ENCODE results near the gene FBXL13.

FBXL13 gene

GRCh38 chr7:102874166-102874829 lies 200.3 kb downstream of the FBXL13 start:
- H3K4me1 ChIP-seq (ENCODE audit: control insufficient read depth in 2 of 2, insufficient read depth in 2 of 2, low read length in 2 of 2): no peaks in the 10 kb centered on the region
- no peaks in the 10 kb centered on the region for H3K9me3 ChIP-seq (ENCODE audit: control insufficient read depth in 2 of 2, low read length in 2 of 2)
- no peak overlapping the region for H3K9ac ChIP-seq (ENCODE audit: low read depth in 1 of 2, low read length in 2 of 2)
- no peaks in the 10 kb centered on the region for H3K27me3 ChIP-seq (ENCODE audit: control insufficient read depth in 2 of 2, insufficient read depth in 2 of 2, low read length in 2 of 2)
- H3K4me3 ChIP-seq (ENCODE audit: low read length in 2 of 2): no peak overlapping the region
- H3K36me3 ChIP-seq (ENCODE audit: control insufficient read depth in 2 of 2, insufficient read depth in 2 of 2, low read length in 2 of 2): no peaks in the 10 kb centered on the region
- H3K27ac ChIP-seq (ENCODE audit: low read depth in 2 of 2, low read length in 2 of 2): no peak overlapping the region

DNA sequence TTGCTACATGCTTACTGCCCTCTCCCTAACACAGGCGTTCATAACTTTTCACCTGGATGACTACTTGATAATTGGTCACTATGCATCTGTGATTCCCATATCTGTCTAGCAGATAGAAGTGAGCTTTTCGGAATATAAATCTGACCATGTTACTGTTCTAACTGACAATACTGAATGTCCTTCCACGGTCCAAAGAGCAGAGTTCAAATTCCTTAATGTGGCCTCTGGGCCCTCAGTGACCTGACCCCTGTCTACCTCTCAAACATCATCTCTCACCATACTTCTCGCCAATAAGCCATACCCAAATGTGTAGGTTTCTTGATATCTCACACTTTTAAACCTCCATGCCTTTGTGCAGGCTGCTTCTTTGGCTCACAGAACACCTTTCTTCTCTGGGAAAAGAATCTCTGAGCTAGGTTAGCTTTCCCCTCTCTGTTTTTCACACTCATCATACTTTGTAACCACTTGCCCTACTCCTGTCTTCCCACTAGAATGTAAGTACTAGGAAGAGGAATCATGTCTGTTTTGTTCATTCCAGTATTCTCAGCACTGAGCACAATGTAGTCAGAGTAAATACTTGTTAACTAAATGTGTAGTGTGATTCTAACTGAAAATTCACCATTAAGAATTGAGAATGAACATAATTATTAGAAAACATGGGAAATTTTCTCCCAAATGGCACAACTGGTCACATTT lies 201.0 kb downstream of the FBXL13 start:
- Histone ChIP-seq H3K27ac (ENCODE audit: low read depth in 2 of 2, low read length in 2 of 2) (no peak overlapping the region), H3K4me1 (ENCODE audit: control insufficient read depth in 2 of 2, insufficient read depth in 2 of 2, low read length in 2 of 2) (no peaks in the 10 kb centered on the region), H3K4me3 (ENCODE audit: low read length in 2 of 2) (no peak overlapping the region), H3K27me3 (ENCODE audit: control insufficient read depth in 2 of 2, insufficient read depth in 2 of 2, low read length in 2 of 2) (no peaks in the 10 kb centered on the region), H3K9ac (ENCODE audit: low read depth in 1 of 2, low read length in 2 of 2) (no peak overlapping the region), H3K9me3 (ENCODE audit: control insufficient read depth in 2 of 2, low read length in 2 of 2) (no peaks in the 10 kb centered on the region), H3K36me3 (ENCODE audit: control insufficient read depth in 2 of 2, insufficient read depth in 2 of 2, low read length in 2 of 2) (no peaks in the 10 kb centered on the region)

DNA sequence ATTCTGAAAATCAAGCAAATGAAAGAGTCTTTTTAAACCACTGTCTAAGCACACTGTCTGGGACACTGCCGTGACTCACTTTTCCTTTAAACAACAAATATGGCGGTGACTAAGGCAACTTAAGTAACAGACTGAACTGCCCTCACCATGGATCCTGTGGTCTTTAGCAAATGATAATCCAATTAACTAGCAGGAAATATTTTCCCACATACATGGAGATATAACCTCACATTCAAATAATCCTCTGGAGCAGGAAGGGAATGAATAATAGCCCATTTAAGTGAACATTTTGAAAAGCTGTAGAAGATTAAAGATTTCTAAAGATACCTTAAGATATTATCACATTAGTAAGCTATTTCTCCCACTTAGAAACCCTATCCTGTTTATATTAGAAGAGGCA lies 202.1 kb downstream of the FBXL13 start:
- Histone ChIP-seq H3K4me1 (ENCODE audit: control insufficient read depth in 2 of 2, insufficient read depth in 2 of 2, low read length in 2 of 2) (no peaks in the 10 kb centered on the region), H3K9me3 (ENCODE audit: control insufficient read depth in 2 of 2, low read length in 2 of 2) (no peaks in the 10 kb centered on the region), H3K4me3 (ENCODE audit: low read length in 2 of 2) (no peak overlapping the region), H3K9ac (ENCODE audit: low read depth in 1 of 2, low read length in 2 of 2) (no peak overlapping the region), H3K27ac (ENCODE audit: low read depth in 2 of 2, low read length in 2 of 2) (no peak overlapping the region), H3K27me3 (ENCODE audit: control insufficient read depth in 2 of 2, insufficient read depth in 2 of 2, low read length in 2 of 2) (no peaks in the 10 kb centered on the region), H3K36me3 (ENCODE audit: control insufficient read depth in 2 of 2, insufficient read depth in 2 of 2, low read length in 2 of 2) (no peaks in the 10 kb centered on the region)

- Histone ChIP-seq H3K4me1 (ENCODE audit: control insufficient read depth in 2 of 2, insufficient read depth in 2 of 2, low read length in 2 of 2) (no peaks in the 10 kb centered on the region), H3K36me3 (ENCODE audit: control insufficient read depth in 2 of 2, insufficient read depth in 2 of 2, low read length in 2 of 2) (no peaks in the 10 kb centered on the region), H3K27me3 (ENCODE audit: control insufficient read depth in 2 of 2, insufficient read depth in 2 of 2, low read length in 2 of 2) (no peaks in the 10 kb centered on the region), H3K9me3 (ENCODE audit: control insufficient read depth in 2 of 2, low read length in 2 of 2) (no peaks in the 10 kb centered on the region), H3K4me3 (ENCODE audit: low read length in 2 of 2) (no peak overlapping the region), H3K9ac (ENCODE audit: low read depth in 1 of 2, low read length in 2 of 2) (no peak overlapping the region), H3K27ac (ENCODE audit: low read depth in 2 of 2, low read length in 2 of 2) (no peak overlapping the region)
Observed at GRCh38 chr7:102869195-102869594, 205.4 kb downstream of the FBXL13 start.

GRCh38 chr7:102866535-102867215 lies 207.9 kb downstream of the FBXL13 start:
- H3K9me3 ChIP-seq (ENCODE audit: control insufficient read depth in 2 of 2, low read length in 2 of 2): no peaks in the 10 kb centered on the region
- no peaks in the 10 kb centered on the region for H3K36me3 ChIP-seq (ENCODE audit: control insufficient read depth in 2 of 2, insufficient read depth in 2 of 2, low read length in 2 of 2)
- H3K4me3 ChIP-seq (ENCODE audit: low read length in 2 of 2): no peak overlapping the region
- no peak overlapping the region for H3K9ac ChIP-seq (ENCODE audit: low read depth in 1 of 2, low read length in 2 of 2)
- H3K27me3 ChIP-seq (ENCODE audit: control insufficient read depth in 2 of 2, insufficient read depth in 2 of 2, low read length in 2 of 2): no peaks in the 10 kb centered on the region
- no peak overlapping the region for H3K27ac ChIP-seq (ENCODE audit: low read depth in 2 of 2, low read length in 2 of 2)
- H3K4me1 ChIP-seq (ENCODE audit: control insufficient read depth in 2 of 2, insufficient read depth in 2 of 2, low read length in 2 of 2): no peaks in the 10 kb centered on the region

DNA sequence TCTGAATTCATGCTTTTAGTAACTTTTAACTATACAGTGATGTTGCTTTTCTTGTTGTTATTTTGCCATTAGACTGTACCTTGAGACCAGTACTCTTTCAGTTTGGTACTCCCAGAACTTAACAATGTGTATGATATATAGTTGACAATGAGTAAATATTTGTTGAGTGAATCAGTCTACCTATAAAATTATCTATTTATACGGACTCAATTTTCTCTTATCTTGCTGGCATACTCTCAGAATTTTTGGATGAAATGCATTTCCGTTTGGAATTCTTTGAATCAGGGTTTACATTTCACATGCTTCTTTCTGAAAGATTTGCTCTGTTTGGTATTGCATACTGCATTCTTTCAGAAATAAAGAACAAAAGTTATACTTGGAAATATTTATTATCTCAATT lies 209.6 kb downstream of the FBXL13 start:
- Histone ChIP-seq H3K27me3 (ENCODE audit: control insufficient read depth in 2 of 2, insufficient read depth in 2 of 2, low read length in 2 of 2) (no peaks in the 10 kb centered on the region), H3K27ac (ENCODE audit: low read depth in 2 of 2, low read length in 2 of 2) (no peak overlapping the region), H3K36me3 (ENCODE audit: control insufficient read depth in 2 of 2, insufficient read depth in 2 of 2, low read length in 2 of 2) (no peaks in the 10 kb centered on the region), H3K4me3 (ENCODE audit: low read length in 2 of 2) (no peak overlapping the region), H3K9ac (ENCODE audit: low read depth in 1 of 2, low read length in 2 of 2) (no peak overlapping the region), H3K9me3 (ENCODE audit: control insufficient read depth in 2 of 2, low read length in 2 of 2) (no peaks in the 10 kb centered on the region), H3K4me1 (ENCODE audit: control insufficient read depth in 2 of 2, insufficient read depth in 2 of 2, low read length in 2 of 2) (no peaks in the 10 kb centered on the region)

DNA sequence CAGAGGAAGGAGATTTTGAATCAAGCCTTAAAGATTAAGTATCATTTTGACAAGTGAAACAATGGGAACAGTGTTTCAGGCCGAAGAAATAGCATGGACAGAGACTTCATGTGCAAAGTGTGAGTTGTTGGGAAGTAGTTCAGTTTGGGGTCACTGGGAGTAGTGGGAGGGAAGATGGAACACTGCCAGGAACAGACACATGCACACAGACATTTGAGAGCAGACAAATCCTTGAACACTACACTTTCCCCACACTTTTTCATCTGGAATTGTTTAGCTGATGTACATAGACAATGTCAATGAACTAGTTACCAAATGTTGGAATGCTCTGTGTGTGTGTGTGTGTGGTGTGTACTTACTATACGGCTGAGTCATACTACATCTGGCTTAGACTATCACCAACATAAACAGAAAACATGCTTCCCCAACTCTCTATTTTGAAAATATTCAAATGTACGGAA lies 214.2 kb downstream of the FBXL13 start:
- no peaks in the 10 kb centered on the region for H3K4me1 ChIP-seq (ENCODE audit: control insufficient read depth in 2 of 2, insufficient read depth in 2 of 2, low read length in 2 of 2)
- H3K9ac ChIP-seq (ENCODE audit: low read depth in 1 of 2, low read length in 2 of 2): no peak overlapping the region
- no peaks in the 10 kb centered on the region for H3K9me3 ChIP-seq (ENCODE audit: control insufficient read depth in 2 of 2, low read length in 2 of 2)
- H3K36me3 ChIP-seq (ENCODE audit: control insufficient read depth in 2 of 2, insufficient read depth in 2 of 2, low read length in 2 of 2): no peaks in the 10 kb centered on the region
- no peaks in the 10 kb centered on the region for H3K27me3 ChIP-seq (ENCODE audit: control insufficient read depth in 2 of 2, insufficient read depth in 2 of 2, low read length in 2 of 2)
- H3K27ac ChIP-seq (ENCODE audit: low read depth in 2 of 2, low read length in 2 of 2): no peak overlapping the region
- no peak overlapping the region for H3K4me3 ChIP-seq (ENCODE audit: low read length in 2 of 2)

DNA sequence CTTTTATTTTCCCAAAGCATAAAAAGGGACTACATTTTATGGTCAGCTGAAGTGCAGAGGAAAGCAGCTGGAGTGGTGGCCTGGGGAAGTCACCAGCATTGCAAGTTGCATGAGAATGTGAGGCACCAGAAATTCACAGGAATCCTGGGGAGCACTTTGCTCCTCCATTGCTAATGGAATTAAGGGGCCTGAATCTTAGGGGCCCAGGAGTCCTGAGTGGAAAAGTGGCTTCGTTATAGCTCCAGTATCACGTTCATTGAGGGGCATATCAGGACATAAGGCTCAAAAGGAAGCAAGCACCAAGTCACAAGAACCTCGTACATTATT lies 214.8 kb downstream of the FBXL13 start:
- no peaks in the 10 kb centered on the region for H3K27me3 ChIP-seq (ENCODE audit: control insufficient read depth in 2 of 2, insufficient read depth in 2 of 2, low read length in 2 of 2)
- no peaks in the 10 kb centered on the region for H3K4me1 ChIP-seq (ENCODE audit: control insufficient read depth in 2 of 2, insufficient read depth in 2 of 2, low read length in 2 of 2)
- no peaks in the 10 kb centered on the region for H3K36me3 ChIP-seq (ENCODE audit: control insufficient read depth in 2 of 2, insufficient read depth in 2 of 2, low read length in 2 of 2)
- H3K9me3 ChIP-seq (ENCODE audit: control insufficient read depth in 2 of 2, low read length in 2 of 2): no peaks in the 10 kb centered on the region
- H3K4me3 ChIP-seq (ENCODE audit: low read length in 2 of 2): no peak overlapping the region
- H3K27ac ChIP-seq (ENCODE audit: low read depth in 2 of 2, low read length in 2 of 2): no peak overlapping the region
- no peak overlapping the region for H3K9ac ChIP-seq (ENCODE audit: low read depth in 1 of 2, low read length in 2 of 2)

- Histone ChIP-seq H3K27ac (ENCODE audit: low read depth in 2 of 2, low read length in 2 of 2) (no peak overlapping the region), H3K36me3 (ENCODE audit: control insufficient read depth in 2 of 2, insufficient read depth in 2 of 2, low read length in 2 of 2) (no peaks in the 10 kb centered on the region), H3K9me3 (ENCODE audit: control insufficient read depth in 2 of 2, low read length in 2 of 2) (no peaks in the 10 kb centered on the region)
Observed at GRCh38 chr7:102859084-102859798, 215.4 kb downstream of the FBXL13 start.

DNA sequence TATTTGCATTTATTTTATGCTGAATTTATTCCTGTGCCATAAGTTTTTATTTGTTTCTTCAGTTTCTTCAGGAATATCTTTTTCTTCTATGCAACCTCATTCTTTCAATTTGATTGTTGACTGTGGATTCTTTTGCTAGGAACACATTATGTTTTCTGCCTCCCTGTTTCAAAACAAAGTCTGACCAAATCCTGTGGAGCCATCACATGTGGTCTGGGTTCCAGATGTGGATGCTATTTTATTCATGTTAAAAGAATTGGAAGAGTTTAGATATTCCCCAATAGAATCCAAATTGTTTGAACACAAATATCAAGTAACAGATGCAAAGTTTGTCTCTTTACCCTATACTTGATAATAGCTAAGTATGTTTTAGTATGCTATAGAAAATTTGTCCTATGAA lies 218.6 kb downstream of the FBXL13 start:
- Histone ChIP-seq H3K9ac (ENCODE audit: low read depth in 1 of 2, low read length in 2 of 2) (no peak overlapping the region), H3K27me3 (ENCODE audit: control insufficient read depth in 2 of 2, insufficient read depth in 2 of 2, low read length in 2 of 2) (no peaks in the 10 kb centered on the region), H3K27ac (ENCODE audit: low read depth in 2 of 2, low read length in 2 of 2) (no peak overlapping the region), H3K4me1 (ENCODE audit: control insufficient read depth in 2 of 2, insufficient read depth in 2 of 2, low read length in 2 of 2) (no peaks in the 10 kb centered on the region), H3K9me3 (ENCODE audit: control insufficient read depth in 2 of 2, low read length in 2 of 2) (no peaks in the 10 kb centered on the region), H3K36me3 (ENCODE audit: control insufficient read depth in 2 of 2, insufficient read depth in 2 of 2, low read length in 2 of 2) (no peaks in the 10 kb centered on the region), H3K4me3 (ENCODE audit: low read length in 2 of 2) (no peak overlapping the region)

More at GRCh38 chr7:102859084-102859798, 215.4 kb downstream of the FBXL13 start:
- Histone ChIP-seq H3K4me1 (ENCODE audit: control insufficient read depth in 2 of 2, insufficient read depth in 2 of 2, low read length in 2 of 2) (no peaks in the 10 kb centered on the region), H3K9ac (ENCODE audit: low read depth in 1 of 2, low read length in 2 of 2) (no peak overlapping the region), H3K27me3 (ENCODE audit: control insufficient read depth in 2 of 2, insufficient read depth in 2 of 2, low read length in 2 of 2) (no peaks in the 10 kb centered on the region), H3K4me3 (ENCODE audit: low read length in 2 of 2) (no peak overlapping the region)

All from mucosa of rectum (tissue), 2 donors.